Measurements from ENCODE around the gene TNFRSF11A.

- no peak for TF ChIP-seq POLR2A (IDR thresholded peaks at IDR 0.05)
- no peak for TF ChIP-seq CTCF (IDR thresholded peaks at IDR 0.05 in 4 of 5, conservative IDR thresholded peaks at IDR 0.05 in 1 of 5)
These were observed 71.9 kb downstream of the TNFRSF11A start for GRCh38 chr18:62396967-62397366.

All from gastrocnemius medialis (tissue), 4 donors.